H1 (cell line): Measurements from ENCODE around the gene CXCL12. TPM values are rescaled to one million over a fixed set of nuclear protein-coding genes. Genes with fewer than 3 reads are reported as not detected.

Experiments used
- CTCF ChIA-PET: fragments of 300-600 bp; sonication (Branson Sonifier 250); formaldehyde crosslinking; loops from one replicate; lab custom pipeline; 2021; ENCODE audit not compliant: partially characterized antibody; lab: Charles Lee
- POLR2A ChIA-PET: fragments of 300-600 bp; sonication (Branson Sonifier 250); formaldehyde crosslinking; loops from one replicate; lab custom pipeline; 2021; ENCODE audit warnings: inconsistent platforms; ENCODE audit not compliant: partially characterized antibody; lab: Charles Lee
- DNase-seq, 2 experiments: peaks; one replicate each; pipeline versions ENCODE4 v3.0.0 to v3.0.0-alpha.2; 2010 to 2022; ENCODE audit warnings: low spot score in 2 of 2, low read depth in 1 of 2, mixed read lengths in 1 of 2
- FAIRE-seq: peaks from 2 replicates; lab custom pipeline; 2011; peaks lifted over from hg19 to GRCh38; lab: Jason Lieb, UNC
- H2AFZ ChIP-seq: 2 replicates; pipeline ENCODE4 v1.8.1; 2012; ENCODE audit warnings: low read length, inconsistent platforms
- H2AK5ac ChIP-seq: 2 replicates; pipeline ENCODE4 v1.6.1; 2013; ENCODE audit warnings: low read depth, low read length
- H2BK120ac ChIP-seq: replicated peaks from 2 replicates; pipeline ENCODE3; 2013; ENCODE audit warnings: low read depth, low read length, inconsistent platforms
- H2BK12ac ChIP-seq: 2 replicates; pipeline ENCODE4 v1.6.1; 2013; ENCODE audit warnings: low read depth, low read length
- H2BK15ac ChIP-seq: 2 replicates; pipeline ENCODE4 v1.6.1; 2013; ENCODE audit warnings: low read length
- H2BK20ac ChIP-seq: 2 replicates; pipeline ENCODE4 v1.6.1; 2013; ENCODE audit warnings: low read length
- H2BK5ac ChIP-seq: 2 replicates; pipeline ENCODE4 v1.6.1; 2013; ENCODE audit warnings: low read depth, low read length
- H3K14ac ChIP-seq: 2 replicates; pipeline ENCODE4 v1.6.1; 2013; ENCODE audit warnings: inconsistent platforms; ENCODE audit not compliant: insufficient read length
- H3K18ac ChIP-seq: 2 replicates; pipeline ENCODE4 v1.6.1; 2013; ENCODE audit warnings: low read length; ENCODE audit errors: extremely low read depth
- H3K23ac ChIP-seq: 2 replicates; pipeline ENCODE4 v1.6.1; 2013; ENCODE audit warnings: inconsistent platforms; ENCODE audit not compliant: insufficient read length
- H3K23me2 ChIP-seq: 2 replicates; pipeline ENCODE4 v1.6.1; 2013; ENCODE audit warnings: low read depth, low read length
- H3K27ac ChIP-seq: 2 replicates; pipeline ENCODE4 v1.6.1; 2011; ENCODE audit warnings: low read depth, low read length, inconsistent platforms
- H3K27me3 ChIP-seq, 4 experiments: replicated peaks in 1 of 4; 1 replicate in 1 of 4; 2 replicates in 3 of 4; pipeline versions ENCODE4 v1.6.1 to v1.8.1; 2011 to 2013; ENCODE audit warnings: low read length in 3 of 4, mild to moderate bottlenecking in 3 of 4, inconsistent platforms in 2 of 4, mixed read lengths in 2 of 4, moderate library complexity in 1 of 4; ENCODE audit not compliant: control insufficient read depth in 3 of 4, insufficient read depth in 3 of 4; ENCODE audit errors: extremely low read depth in 1 of 4
- H3K36me3 ChIP-seq, 4 experiments: 2 replicates each; pipeline versions ENCODE4 v1.6.1 to v1.8.1; 2011 to 2013; ENCODE audit warnings: mild to moderate bottlenecking in 4 of 4, low read length in 3 of 4, moderate library complexity in 2 of 4, control low read depth in 1 of 4, inconsistent platforms in 1 of 4; ENCODE audit not compliant: insufficient read depth in 4 of 4, control insufficient read depth in 2 of 4
- H3K4ac ChIP-seq: replicated peaks from 2 replicates; pipeline ENCODE3; 2013; ENCODE audit warnings: low read length, low read depth, mixed read lengths, inconsistent platforms; ENCODE audit not compliant: insufficient read length
- H3K4me1 ChIP-seq, 4 experiments: replicated peaks in 1 of 4; 1 replicate in 1 of 4; 2 replicates in 3 of 4; pipeline versions ENCODE4 v1.6.1 to v1.8.1; 2011 to 2013; ENCODE audit warnings: low read length in 3 of 4, inconsistent platforms in 2 of 4, mixed read lengths in 1 of 4; ENCODE audit not compliant: insufficient read depth in 4 of 4, control insufficient read depth in 3 of 4
- H3K4me2 ChIP-seq, 2 experiments: 2 replicates each; pipeline versions ENCODE4 v1.6.1 to v1.8.1; 2011 to 2013; ENCODE audit warnings: low read depth in 2 of 2, low read length in 2 of 2, control low read depth in 1 of 2, inconsistent platforms in 1 of 2, mild to moderate bottlenecking in 1 of 2; ENCODE audit not compliant: insufficient read depth in 1 of 2
- H3K4me3 ChIP-seq, 4 experiments: fragments of 200-600, 300-600 bp in 1 of 4; sonication (generic), shearing (Covaris generic), sonication (Bioruptor Twin) in 1 of 4; 2 replicates each; pipeline versions ENCODE4 v1.5.1 to v1.8.1; 2011 to 2016; ENCODE audit warnings: low read length in 4 of 4, low read depth in 3 of 4, control low read depth in 2 of 4, inconsistent platforms in 2 of 4, mild to moderate bottlenecking in 2 of 4, mixed read lengths in 1 of 4, moderate library complexity in 1 of 4; ENCODE audit not compliant: insufficient read depth in 2 of 4; ENCODE audit errors: extremely low read depth in 1 of 4
- H3K56ac ChIP-seq: replicated peaks from 2 replicates; pipeline ENCODE3; 2013; ENCODE audit warnings: low read depth, mild to moderate bottlenecking, mixed read lengths, low read length, inconsistent platforms; ENCODE audit not compliant: insufficient read length
- H3K79me1 ChIP-seq: 2 replicates; pipeline ENCODE4 v1.6.1; 2013; ENCODE audit warnings: low read depth, low read length, control low read depth
- H3K79me2 ChIP-seq, 2 experiments: 2 replicates each; pipeline versions ENCODE4 v1.6.1 to v1.8.1; 2012 to 2013; ENCODE audit warnings: low read length in 2 of 2, mild to moderate bottlenecking in 2 of 2, inconsistent platforms in 1 of 2; ENCODE audit not compliant: insufficient read depth in 2 of 2, control insufficient read depth in 1 of 2
- H3K9ac ChIP-seq, 4 experiments: replicated peaks in 1 of 4; 1 replicate in 1 of 4; 2 replicates in 3 of 4; pipeline versions ENCODE4 v1.6.1 to v1.8.1; 2011 to 2013; ENCODE audit warnings: low read depth in 3 of 4, low read length in 3 of 4, control low read depth in 2 of 4, mild to moderate bottlenecking in 2 of 4, moderate library complexity in 2 of 4, inconsistent platforms in 1 of 4; ENCODE audit errors: extremely low read depth in 1 of 4
- H3K9me3 ChIP-seq, 2 experiments: 2 replicates each; pipeline versions ENCODE4 v1.6.1 to v1.8.1; 2012 to 2013; ENCODE audit warnings: mild to moderate bottlenecking in 2 of 2, moderate library complexity in 2 of 2, control low read depth in 1 of 2, inconsistent platforms in 1 of 2, low read depth in 1 of 2, low read length in 1 of 2, mixed read lengths in 1 of 2; ENCODE audit not compliant: insufficient read depth in 2 of 2
- H4K20me1 ChIP-seq, 2 experiments: replicated peaks in 1 of 2; 2 replicates each; pipeline versions ENCODE3 to v1.8.1; 2011 to 2013; ENCODE audit warnings: inconsistent platforms in 2 of 2, low read length in 2 of 2, mild to moderate bottlenecking in 1 of 2; ENCODE audit not compliant: insufficient read depth in 2 of 2, control insufficient read depth in 1 of 2
- H4K5ac ChIP-seq: 2 replicates; pipeline ENCODE4 v1.6.1; 2013; ENCODE audit warnings: low read length, low read depth, mixed read lengths, inconsistent platforms; ENCODE audit not compliant: insufficient read length
- H4K8ac ChIP-seq: 2 replicates; pipeline ENCODE4 v1.8.0; 2013; ENCODE audit warnings: mild to moderate bottlenecking, moderate library complexity, low read length, inconsistent platforms; ENCODE audit not compliant: insufficient read depth; ENCODE audit errors: extremely low read depth
- H4K91ac ChIP-seq: replicated peaks from 2 replicates; pipeline ENCODE3; 2013; ENCODE audit warnings: low read length, mixed read lengths, inconsistent platforms; ENCODE audit not compliant: insufficient read length
- ASH2L ChIP-seq: fragments of 200-600, 300-600 bp; sonication (generic); IDR thresholded peaks from one replicate; pipeline ENCODE4 v1.7.1; 2017; ENCODE audit warnings: low read length
- ATF3 ChIP-seq: IDR thresholded peaks from 2 replicates; pipeline ENCODE4 v1.6.1; 2011; ENCODE audit warnings: low read depth, mild to moderate bottlenecking, low read length; ENCODE audit not compliant: insufficient read depth
- CBX5 ChIP-seq: fragments of 300-800, 300-1000 bp; sonication (generic); IDR thresholded peaks from 2 replicates; pipeline ENCODE4 v1.7.1; 2016; ENCODE audit warnings: antibody characterized with exemption, low read length, low read depth
- GTF2F1 ChIP-seq: IDR thresholded peaks from 2 replicates; pipeline ENCODE4 v1.6.1; 2012; ENCODE audit warnings: low read depth, low read length, improper control_type of control experiment, borderline replicate concordance
- HDAC2 ChIP-seq, 2 experiments: fragments of 300-600 bp in 1 of 2; sonication (generic) in 1 of 2; IDR thresholded peaks; 2 replicates each; pipeline ENCODE4 v1.6.1; 2011 to 2012; ENCODE audit warnings: low read depth in 2 of 2, low read length in 2 of 2, mild to moderate bottlenecking in 2 of 2, moderate library complexity in 2 of 2, borderline replicate concordance in 1 of 2, inconsistent platforms in 1 of 2
- JUND ChIP-seq: IDR thresholded peaks from 2 replicates; pipeline ENCODE4 v1.6.1; 2011; ENCODE audit warnings: mild to moderate bottlenecking, improper control_type of control experiment, low read length
- KDM5A ChIP-seq: fragments of 200-600 bp; IDR thresholded peaks from 2 replicates; pipeline ENCODE4 v1.7.1; 2012; ENCODE audit warnings: mild to moderate bottlenecking, low read length, inconsistent platforms, mixed read lengths
- POLR2AphosphoS5 ChIP-seq: IDR thresholded peaks from 2 replicates; pipeline ENCODE4 v1.6.1; 2011; ENCODE audit warnings: low read depth, low read length
- RAD21 ChIP-seq, 2 experiments: IDR thresholded peaks in 1 of 2; conservative IDR thresholded peaks in 1 of 2; 2 replicates each; pipeline ENCODE4 v1.6.1; 2011; ENCODE audit warnings: low read depth in 2 of 2, low read length in 2 of 2, improper control_type of control experiment in 1 of 2, inconsistent platforms in 1 of 2, mild to moderate bottlenecking in 1 of 2, moderate library complexity in 1 of 2
- RFX5 ChIP-seq: IDR thresholded peaks from 2 replicates; pipeline ENCODE4 v1.6.1; 2011; ENCODE audit warnings: low read depth, low read length, improper control_type of control experiment, borderline replicate concordance
- SIX5 ChIP-seq: IDR thresholded peaks from 2 replicates; pipeline ENCODE4 v1.6.1; 2011; ENCODE audit warnings: mild to moderate bottlenecking, low read depth, low read length
- SUZ12 ChIP-seq: fragments of 200-600 bp; sonication (generic); IDR thresholded peaks from 2 replicates; pipeline ENCODE4 v1.6.1; 2012; ENCODE audit warnings: mild to moderate bottlenecking, inconsistent platforms, low read length, moderate library complexity, mixed read lengths
- YY1 ChIP-seq: IDR thresholded peaks from 2 replicates; pipeline ENCODE4 v1.6.1; 2011; ENCODE audit warnings: low read depth, mild to moderate bottlenecking, low read length
- WGBS, 2 experiments: shearing (Covaris generic) in 1 of 2; methylation state at CpG; one replicate each; pipeline versions ENCODE4 v1.1.6 to v1.1.7; 2013 to 2015; ENCODE audit warnings: low lambda C conversion rate in 2 of 2, mixed read lengths in 2 of 2, inconsistent platforms in 1 of 2, low coverage in 1 of 2, missing lambda C conversion rate in 1 of 2; ENCODE audit not compliant: insufficient replicate concordance in 2 of 2, insufficient coverage in 1 of 2, insufficient read length in 1 of 2; ENCODE audit errors: extremely low coverage in 1 of 2, missing lambda C conversion rate in 1 of 2; 5-methylcytosine and 5-hydroxymethylcytosine counted together
- polyA plus RNA-seq, 7 experiments: library from polyadenylated mRNA; depleted of rRNA in 3 of 7; stranded (reverse) in 5 of 7; unstranded in 2 of 7; fragments of >200 nt in 5 of 7; fragments of 200-250 nt in 2 of 7; gene quantifications; 1 replicate in 5 of 7; 2 replicates in 1 of 7; 4 replicates in 1 of 7; pipeline versions ENCODE4 v1.2.1 to v1.2.3, GENCODE V29; 2011 to 2013; ENCODE audit warnings: missing spikeins in 2 of 7, mixed read lengths in 2 of 7
- total RNA-seq: library from RNA; stranded (reverse); fragmentation: NEBNext Ultra II Directional; extraction: Animal tissue kit (Norgen Biotek cat#: 25700); gene quantifications from 2 replicates; pipeline ENCODE4 v1.2.1, GENCODE V29; 2021

CXCL12 gene
- total and polyA plus RNA-seq, 2 of the 8 experiments (the other 6 are each of a cell fraction or from before 2014, with no cell fraction given): 51.4 to 53.8 TPM

GRCh38 chr10:44361109-44361508 is 23.8 kb downstream of the CXCL12 start:
- TF ChIP-seq ASH2L (no peak), YY1 (no peak), CBX5 (no peak), RFX5 (no peak), SIX5 (no peak), HDAC2 (IDR thresholded peaks at IDR 0.05; ENCODE audit: borderline replicate concordance in 1 of 2, low read depth in 2 of 2, low read length in 2 of 2) (no peak), POLR2AphosphoS5 (no peak), GTF2F1 (no peak), RAD21 (IDR thresholded peaks at IDR 0.05 in 1 of 2, conservative IDR thresholded peaks at IDR 0.05 in 1 of 2; ENCODE audit: low read depth in 2 of 2, low read length in 2 of 2) (no peak), ATF3 (no peak), JUND (no peak), SUZ12 (no peak), KDM5A (no peak)
- no peak overlapping the region for H3K4ac ChIP-seq
- no peak overlapping the region for H4K5ac ChIP-seq
- H3K56ac ChIP-seq: no peak overlapping the region
- H3K79me2 ChIP-seq: no peaks in the 10 kb centered on the region
- H4K91ac ChIP-seq: no peak overlapping the region
- no peak overlapping the region for H3K4me2 ChIP-seq
- CTCF ChIA-PET: interaction anchor here (1.1 to 6.3 kb wide), 6 partner anchors 9 to 38 kb away, joined by 3 to 43 read pairs (median 4); no protein-coding TSS in a partner anchor
- no peak overlapping the region for H2AK5ac ChIP-seq
- DNase-seq: no peak
- peak overlapping the region; percentile 29; the same call in 1 of the 2 replicates for H2BK12ac ChIP-seq
- no peaks in the 10 kb centered on the region for H3K36me3 ChIP-seq
- H4K8ac ChIP-seq: no peak overlapping the region
- H3K9ac ChIP-seq: no peak overlapping the region
- peaks cover 0 to 24% (median 8%) of the 10 kb centered on the region in 4 experiments; a peak in 5 of 7 replicates for H3K4me1 ChIP-seq
- no peak overlapping the region for H3K14ac ChIP-seq
- no peaks in the 10 kb centered on the region for H3K79me1 ChIP-seq
- peaks cover 0 to 2% of the 10 kb centered on the region in 2 experiments for H4K20me1 ChIP-seq
- no peak overlapping the region for H2BK20ac ChIP-seq
- no peak overlapping the region for H3K23ac ChIP-seq
- H2BK120ac ChIP-seq: no peak overlapping the region
- H3K23me2 ChIP-seq: no peaks in the 10 kb centered on the region; the same call in 1 of the 2 replicates
- no peak overlapping the region for H2AFZ ChIP-seq
- no peaks in the 10 kb centered on the region for H3K9me3 ChIP-seq
- no peaks in the 10 kb centered on the region; a peak in 1 of 7 replicates for H3K27me3 ChIP-seq
- no peak overlapping the region for H3K27ac ChIP-seq
- no peak overlapping the region for H2BK5ac ChIP-seq
- no peak overlapping the region for H3K18ac ChIP-seq
- 7% methylated on average over 1 of the region's 1 CpG; no CpG with 5 or more reads in 1 of the 2 experiments for WGBS, 2 experiments
- POLR2A ChIA-PET: interaction anchor here (1.4 to 4.0 kb wide), 3 partner anchors 9 to 20 kb away, joined by 3 to 24 read pairs (median 8); no protein-coding TSS in a partner anchor
- peak overlapping the region; percentile 13; the same call in 1 of the 2 replicates for H2BK15ac ChIP-seq
- H3K4me3 ChIP-seq: no peak overlapping the region
- no peak for FAIRE-seq
